MG63 (cell line): ENCODE data around the gene ZNF227. TPM values are rescaled to one million over a fixed set of nuclear protein-coding genes. Genes with fewer than 3 reads are reported as not detected.
"Not testable (repeated sequence)": the region's sequence is repeated elsewhere in the genome, so short reads cannot be mapped to it uniquely, and the experiment has no call there.

Source experiments
- DNase-seq: peaks from one replicate; pipeline ENCODE4 v3.0.0-alpha.2; 2020
- H3K27me3 ChIP-seq: fragments of 250-450 bp; sonication (Bioruptor Pico); 2 replicates; pipeline ENCODE4 v1.5.1; 2020; ENCODE audit warnings: mild to moderate bottlenecking, moderate library complexity
- H3K36me3 ChIP-seq: fragments of 250-450 bp; sonication (Bioruptor Pico); 2 replicates; pipeline ENCODE4 v1.5.1; 2020; ENCODE audit warnings: mild to moderate bottlenecking, moderate library complexity
- H3K4me3 ChIP-seq: fragments of 250-450 bp; sonication (Bioruptor Pico); 2 replicates; pipeline ENCODE4 v1.5.1; 2020; ENCODE audit warnings: mild to moderate bottlenecking, moderate library complexity
- H3K9me3 ChIP-seq: fragments of 250-450 bp; sonication (Bioruptor Pico); 2 replicates; pipeline ENCODE4 v1.5.1; 2020; ENCODE audit warnings: mild to moderate bottlenecking, moderate library complexity
- total RNA-seq: library from RNA; depleted of rRNA; stranded (reverse); fragments of >200 nt; shearing (Covaris generic); gene quantifications from 2 replicates; pipeline ENCODE4 v1.2.3, GENCODE V29; 2014; ENCODE audit warnings: low replicate concordance

The ZNF227 gene
- total RNA-seq, 1 experiment from 2014 or later, result 6.5 TPM

DNA sequence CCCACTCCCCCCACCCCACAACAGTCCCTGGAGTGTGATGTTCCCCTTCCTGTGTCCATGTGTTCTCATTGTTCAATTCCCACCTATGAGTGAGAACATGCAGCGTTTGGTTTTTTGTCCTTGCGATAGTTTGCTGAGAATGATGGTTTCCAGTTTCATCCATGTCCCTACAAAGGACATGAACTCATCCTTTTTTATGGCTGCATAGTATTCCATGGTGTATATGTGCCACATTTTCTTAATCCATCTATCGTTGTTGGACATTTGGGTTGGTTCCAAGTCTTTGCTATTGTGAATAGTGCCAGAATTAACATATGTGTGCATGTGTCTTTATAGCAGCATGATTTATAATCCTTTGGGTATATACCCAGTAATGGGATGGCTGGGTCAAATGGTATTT is 7.6 kb downstream of the ZNF227 start:
- H3K36me3 ChIP-seq, result peaks cover 38% of the 10 kb centered on the region
- H3K27me3 ChIP-seq, H3K4me3 ChIP-seq, DNase-seq: not testable (repeated sequence)
- peaks cover 13% of the 10 kb centered on the region; the same call in 1 of the 2 replicates for H3K9me3 ChIP-seq

DNA sequence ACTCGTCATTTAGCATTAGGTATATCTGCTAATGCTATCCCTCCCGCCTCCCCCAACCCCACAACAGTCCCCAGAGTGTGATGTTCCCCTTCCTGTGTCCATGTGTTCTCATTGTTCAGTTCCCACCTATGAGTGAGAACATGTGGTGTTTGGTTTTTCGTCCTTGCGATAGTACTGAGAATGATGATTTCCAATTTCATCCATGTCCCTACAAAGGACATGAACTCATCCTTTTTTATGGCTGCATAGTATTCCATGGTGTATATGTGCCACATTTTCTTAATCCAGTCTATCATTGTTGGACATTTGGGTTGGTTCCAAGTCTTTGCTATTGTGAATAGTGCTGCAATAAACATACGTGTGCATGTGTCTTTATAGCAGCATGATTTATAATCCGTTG is 8.4 kb downstream of the ZNF227 start:
- H3K9me3 ChIP-seq, result peaks cover 13% of the 10 kb centered on the region
- H3K36me3 ChIP-seq, result peaks cover 41% of the 10 kb centered on the region
- not testable (repeated sequence) for DNase-seq, H3K4me3 ChIP-seq, H3K27me3 ChIP-seq

DNA sequence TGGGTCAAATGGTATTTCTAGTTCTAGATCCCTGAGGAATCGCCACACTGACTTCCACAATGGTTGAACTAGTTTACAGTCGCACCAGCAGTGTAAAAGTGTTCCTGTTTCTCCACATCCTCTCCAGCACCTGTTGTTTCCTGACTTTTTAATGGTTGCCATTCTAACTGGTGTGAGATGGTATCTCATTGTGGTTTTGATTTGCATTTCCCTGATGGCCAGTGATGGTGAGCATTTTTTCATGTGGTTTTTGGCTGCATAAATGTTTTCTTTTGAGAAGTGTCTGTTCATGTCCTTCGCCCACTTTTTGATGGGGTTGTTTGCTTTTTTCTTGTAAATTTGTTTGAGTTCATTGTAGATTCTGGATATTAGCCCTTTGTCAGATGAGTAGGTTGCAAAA is 9.0 kb downstream of the ZNF227 start:
- not testable (repeated sequence) for H3K27me3 ChIP-seq, H3K4me3 ChIP-seq, DNase-seq
- Histone ChIP-seq H3K36me3 (peaks cover 39% of the 10 kb centered on the region), H3K9me3 (peaks cover 10% of the 10 kb centered on the region)

DNA sequence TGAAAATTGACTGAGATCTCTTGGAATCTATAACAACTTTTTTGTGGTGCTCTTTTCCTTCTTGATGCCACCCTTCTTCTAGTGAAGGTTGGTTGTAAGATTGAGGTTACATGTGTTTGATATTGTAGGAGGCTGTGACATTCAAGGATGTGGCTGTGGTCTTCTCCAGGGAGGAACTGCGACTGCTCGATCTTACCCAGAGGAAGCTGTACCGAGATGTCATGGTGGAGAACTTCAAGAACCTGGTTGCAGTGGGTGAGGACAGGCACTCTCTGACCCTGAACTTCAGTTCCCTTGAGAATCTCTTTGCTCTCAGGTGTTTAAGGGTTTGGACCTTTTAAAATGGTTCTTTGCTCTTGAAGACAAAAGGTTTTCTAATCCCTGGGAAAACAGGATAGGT is 16.0 kb downstream of the ZNF227 start:
- no peak for DNase-seq
- peaks cover 68% of the 10 kb centered on the region for H3K36me3 ChIP-seq
- H3K4me3 ChIP-seq, result no peak overlapping the region
- H3K27me3 ChIP-seq, result no peaks in the 10 kb centered on the region
- H3K9me3 ChIP-seq, result peaks cover 20% of the 10 kb centered on the region

DNA sequence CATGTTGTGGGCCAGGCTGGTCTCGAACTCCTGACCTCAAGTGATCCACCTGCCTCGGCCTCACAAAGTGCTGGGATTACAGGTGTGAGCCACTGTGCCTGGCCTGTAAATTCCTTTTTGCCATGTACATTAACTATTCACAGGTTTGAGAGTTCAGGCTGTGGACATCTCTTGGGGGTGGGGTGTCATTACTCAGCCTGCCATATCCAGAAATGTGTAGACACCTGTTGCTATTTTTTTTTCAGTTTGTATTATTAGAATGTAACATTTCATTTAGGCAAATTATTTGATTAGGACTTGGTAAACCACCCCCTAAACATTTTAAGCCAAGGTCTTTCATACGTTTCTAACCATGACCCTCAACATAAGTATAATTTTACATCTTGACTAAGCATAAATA is 20.5 kb downstream of the ZNF227 start:
- H3K9me3 ChIP-seq, result peaks cover 15% of the 10 kb centered on the region
- no peaks in the 10 kb centered on the region for H3K27me3 ChIP-seq
- no peak for DNase-seq
- H3K36me3 ChIP-seq, result peaks cover 81% of the 10 kb centered on the region
- no peak overlapping the region for H3K4me3 ChIP-seq

DNA sequence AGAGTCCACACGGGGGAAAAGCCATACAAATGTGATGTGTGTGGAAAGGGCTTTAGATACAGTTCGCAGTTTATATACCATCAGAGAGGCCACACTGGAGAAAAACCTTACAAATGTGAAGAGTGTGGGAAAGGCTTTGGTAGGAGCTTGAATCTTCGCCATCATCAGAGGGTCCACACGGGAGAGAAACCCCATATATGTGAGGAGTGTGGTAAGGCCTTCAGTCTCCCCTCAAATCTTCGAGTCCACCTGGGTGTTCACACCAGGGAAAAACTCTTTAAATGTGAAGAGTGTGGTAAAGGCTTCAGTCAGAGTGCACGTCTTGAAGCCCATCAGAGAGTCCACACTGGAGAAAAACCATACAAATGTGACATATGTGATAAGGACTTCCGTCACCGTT is 24.1 kb downstream of the ZNF227 start:
- no peak for DNase-seq
- H3K9me3 ChIP-seq, result peaks cover 15% of the 10 kb centered on the region
- H3K4me3 ChIP-seq, result no peak overlapping the region
- H3K36me3 ChIP-seq, result peaks cover 50% of the 10 kb centered on the region
- H3K27me3 ChIP-seq, result no peaks in the 10 kb centered on the region

DNA sequence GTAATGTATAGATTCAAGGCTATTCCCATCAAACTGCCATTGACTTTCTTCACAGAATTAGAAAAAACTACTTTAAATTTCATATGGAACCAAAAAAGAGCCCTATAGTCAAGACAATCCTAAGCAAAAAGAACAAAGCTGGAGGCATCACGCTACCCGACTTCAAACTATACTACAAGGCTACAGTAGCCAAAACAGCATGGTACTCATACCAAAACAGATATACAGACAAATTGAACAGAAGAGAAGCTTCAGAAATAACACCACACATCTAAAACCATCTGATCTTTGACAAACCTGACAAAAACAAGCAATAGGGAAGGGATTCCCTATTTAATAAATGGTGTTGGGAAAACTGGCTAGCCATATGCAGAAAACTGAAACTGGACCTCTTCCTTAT is 40.0 kb downstream of the ZNF227 start:
- not testable (repeated sequence) for DNase-seq, H3K27me3 ChIP-seq, H3K4me3 ChIP-seq, H3K36me3 ChIP-seq
- H3K9me3 ChIP-seq, result peaks cover 69% of the 10 kb centered on the region

DNA sequence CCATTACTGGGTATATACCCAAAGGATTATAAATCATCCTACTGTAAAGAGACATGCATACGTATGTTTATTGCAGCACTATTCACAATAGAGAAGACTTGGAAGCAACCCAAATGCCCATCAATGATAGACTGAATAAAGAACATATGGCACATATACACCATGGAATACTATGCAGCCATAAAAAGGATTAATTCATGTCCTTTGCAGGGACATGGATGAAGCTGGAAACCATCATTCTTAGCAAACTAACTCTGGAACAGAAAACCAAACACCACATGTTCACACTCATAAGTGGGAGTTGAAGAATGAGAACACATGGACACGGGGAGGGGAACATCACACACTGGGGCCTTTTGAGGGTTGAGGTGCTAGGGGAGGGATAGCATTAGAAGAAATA is 41.1 kb downstream of the ZNF227 start:
- H3K36me3 ChIP-seq, DNase-seq, H3K4me3 ChIP-seq, H3K27me3 ChIP-seq: not testable (repeated sequence)
- peaks cover 75% of the 10 kb centered on the region for H3K9me3 ChIP-seq

DNA sequence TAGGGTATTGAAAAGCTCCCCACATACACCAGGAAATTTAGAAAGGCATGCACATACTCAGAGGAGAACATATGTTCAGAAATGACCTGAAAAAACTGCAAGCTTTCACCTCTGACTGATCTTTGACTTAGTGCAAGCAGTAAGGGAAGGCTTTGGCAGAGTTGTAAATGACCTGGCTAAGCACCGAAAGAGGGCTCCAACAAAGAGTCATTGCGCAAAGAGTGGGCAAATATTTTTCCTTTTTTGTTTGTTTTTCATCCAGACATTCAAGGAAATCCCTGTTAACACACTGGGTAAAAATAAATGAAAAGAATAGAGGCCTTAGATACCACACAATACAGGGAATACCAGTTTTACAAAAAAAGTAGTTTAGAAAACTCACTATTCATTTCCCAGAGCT is 42.2 kb downstream of the ZNF227 start:
- no peak overlapping the region for H3K4me3 ChIP-seq

DNA sequence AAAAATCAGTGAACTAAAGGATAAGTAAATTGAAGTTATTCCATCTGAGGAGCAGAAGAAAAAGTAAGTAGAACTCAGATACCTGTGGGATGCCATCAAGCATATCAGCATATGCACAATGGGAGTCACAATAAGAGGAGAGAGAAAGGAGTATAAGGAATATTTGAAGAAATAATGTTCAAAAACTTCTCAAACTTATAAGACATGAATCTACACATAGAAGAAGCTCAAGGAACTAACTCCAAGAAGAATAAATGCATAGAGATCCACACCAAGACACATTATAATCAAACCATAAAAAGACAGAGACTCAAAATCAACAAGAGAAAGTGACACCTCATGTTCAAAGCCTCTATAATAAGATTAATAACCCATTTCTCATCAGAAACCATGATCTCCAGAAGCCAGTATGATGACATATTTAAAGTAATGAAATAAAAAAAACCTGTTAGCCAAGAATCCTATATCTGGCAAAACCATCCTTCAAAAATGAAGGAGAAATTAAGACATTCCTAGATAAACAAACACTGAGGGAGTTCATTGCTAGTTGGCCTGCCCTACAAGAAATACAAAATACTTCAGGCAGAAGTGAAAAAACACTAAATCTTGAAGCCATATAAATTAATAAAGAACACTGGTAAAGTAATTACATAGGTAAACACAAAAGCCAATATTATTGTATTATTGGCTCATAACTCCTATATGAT is 43.5 kb downstream of the ZNF227 start:
- peaks cover 58% of the 10 kb centered on the region for H3K9me3 ChIP-seq

More for the DNA sequence above, 42.2 kb downstream of the ZNF227 start:
- H3K9me3 ChIP-seq, result peaks cover 66% of the 10 kb centered on the region
- H3K36me3 ChIP-seq, result no peaks in the 10 kb centered on the region
- H3K27me3 ChIP-seq, result no peaks in the 10 kb centered on the region
- DNase-seq, result no peak

DNA sequence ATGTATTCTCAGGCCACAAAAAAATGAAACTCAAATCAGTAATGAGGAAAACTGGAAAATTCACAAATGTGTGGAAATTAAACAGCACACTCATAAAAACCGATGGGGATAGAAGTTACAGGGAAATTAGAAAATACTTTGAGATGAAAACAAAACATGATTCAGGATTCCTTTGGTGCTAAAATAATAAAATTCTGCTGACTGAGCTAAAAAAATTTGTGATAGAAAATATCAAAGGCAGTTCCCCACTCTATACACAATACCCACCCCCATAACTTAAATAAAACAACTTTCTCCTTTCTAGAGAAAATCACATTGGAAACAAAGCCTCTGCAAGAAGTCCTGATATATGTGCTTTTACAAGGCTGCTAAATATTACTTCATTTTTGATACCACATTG is 45.8 kb downstream of the ZNF227 start:
- H3K9me3 ChIP-seq, result peaks cover 42% of the 10 kb centered on the region
- DNase-seq, result no peak
- no peaks in the 10 kb centered on the region for H3K36me3 ChIP-seq
- H3K4me3 ChIP-seq, result no peak overlapping the region
- H3K27me3 ChIP-seq, result no peaks in the 10 kb centered on the region; the same call in 1 of the 2 replicates

More for the DNA sequence above, 43.5 kb downstream of the ZNF227 start:
- no peaks in the 10 kb centered on the region for H3K36me3 ChIP-seq
- no peak for DNase-seq
- H3K4me3 ChIP-seq, result no peak overlapping the region
- H3K27me3 ChIP-seq, result no peaks in the 10 kb centered on the region

DNA sequence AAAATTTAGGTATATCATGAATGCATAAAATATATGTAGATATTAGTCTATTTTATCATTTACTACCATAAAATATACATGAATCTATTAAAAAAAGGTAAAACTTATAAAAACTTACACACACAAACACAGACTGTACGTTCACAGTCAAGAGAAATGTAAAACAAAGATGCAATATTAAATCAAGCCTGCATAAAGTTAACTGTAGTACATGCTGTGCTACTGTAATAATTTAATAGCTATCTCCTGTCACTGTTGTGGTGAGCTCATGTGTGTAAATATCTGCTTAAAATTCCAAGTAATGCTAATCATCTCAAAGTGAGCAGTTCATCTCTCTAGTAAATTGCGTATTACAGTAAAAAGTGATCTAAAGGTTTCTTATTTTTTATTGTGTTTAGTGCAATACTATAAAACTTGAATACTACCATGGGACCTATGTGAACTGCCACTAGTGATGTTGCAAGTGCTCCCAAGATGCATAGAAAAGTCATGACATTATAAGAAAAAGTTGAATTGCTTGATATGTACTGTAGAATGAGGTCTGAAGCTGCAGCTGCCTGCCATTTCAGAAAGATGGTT is 46.6 kb downstream of the ZNF227 start:
- Histone ChIP-seq H3K4me3 (no peak overlapping the region), H3K36me3 (no peaks in the 10 kb centered on the region), H3K27me3 (no peaks in the 10 kb centered on the region; the same call in 1 of the 2 replicates), H3K9me3 (peaks cover 37% of the 10 kb centered on the region)
- no peak for DNase-seq

DNA sequence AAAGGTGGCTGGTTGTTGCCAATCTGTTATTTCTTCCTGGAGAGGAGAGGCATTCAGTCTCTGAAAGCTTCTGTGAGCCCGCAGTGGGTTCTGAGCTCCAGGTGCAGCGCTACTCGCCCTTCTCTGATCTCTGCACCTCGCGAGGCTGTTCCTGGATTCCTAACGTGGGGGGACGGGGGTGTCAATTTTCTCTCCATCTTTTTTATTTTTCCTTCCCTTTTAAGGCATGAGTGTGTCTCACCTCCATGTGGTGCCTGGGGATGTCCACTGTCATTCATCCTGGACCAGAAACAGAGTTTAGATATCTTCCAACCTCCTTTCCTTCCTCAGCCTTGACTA is 48.0 kb downstream of the ZNF227 start:
- no peaks in the 10 kb centered on the region for H3K36me3 ChIP-seq
- no peaks in the 10 kb centered on the region; the same call in 1 of the 2 replicates for H3K27me3 ChIP-seq
- DNase-seq, result no peak
- H3K9me3 ChIP-seq, result peaks cover 23% of the 10 kb centered on the region
- no peak overlapping the region for H3K4me3 ChIP-seq

DNA sequence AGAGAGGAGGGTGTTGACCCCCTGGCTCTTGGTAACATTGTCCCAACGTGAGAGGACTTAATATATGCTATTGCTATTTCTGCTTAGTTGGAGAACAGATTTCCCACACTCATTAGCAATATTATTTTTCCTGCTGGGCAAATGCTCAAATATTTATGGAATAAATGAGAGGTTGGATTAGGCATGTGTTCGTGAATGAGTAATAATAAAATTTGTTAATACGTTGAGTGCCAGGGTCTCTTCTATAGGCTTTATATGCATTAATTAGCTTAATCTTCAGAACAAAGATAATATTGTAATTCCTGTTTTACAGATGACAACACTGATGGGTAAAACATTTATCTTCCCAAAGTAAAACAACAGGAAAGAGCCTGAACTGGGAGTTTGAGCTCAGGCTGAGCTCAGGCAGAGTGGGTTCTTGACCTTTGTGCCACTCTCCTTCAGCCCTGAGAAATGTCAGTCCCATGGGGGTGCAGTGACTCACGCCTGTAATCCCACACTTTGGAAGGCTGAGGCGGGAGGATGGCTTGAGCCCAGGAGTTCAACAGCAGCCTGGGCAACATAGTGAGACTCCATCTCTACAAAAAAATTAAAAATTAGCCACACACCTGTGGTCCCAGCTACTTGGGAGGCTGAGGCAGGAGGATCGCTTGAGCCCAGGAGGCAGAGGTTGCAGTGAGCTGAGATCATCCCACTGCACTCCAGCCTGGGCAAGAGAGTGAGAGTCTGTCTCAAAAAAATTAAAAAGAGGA is 48.5 kb downstream of the ZNF227 start:
- Histone ChIP-seq H3K4me3 (no peak overlapping the region), H3K27me3 (no peaks in the 10 kb centered on the region; the same call in 1 of the 2 replicates), H3K9me3 (peaks cover 20% of the 10 kb centered on the region), H3K36me3 (no peaks in the 10 kb centered on the region)
- DNase-seq, result peak; percentile 19

DNA sequence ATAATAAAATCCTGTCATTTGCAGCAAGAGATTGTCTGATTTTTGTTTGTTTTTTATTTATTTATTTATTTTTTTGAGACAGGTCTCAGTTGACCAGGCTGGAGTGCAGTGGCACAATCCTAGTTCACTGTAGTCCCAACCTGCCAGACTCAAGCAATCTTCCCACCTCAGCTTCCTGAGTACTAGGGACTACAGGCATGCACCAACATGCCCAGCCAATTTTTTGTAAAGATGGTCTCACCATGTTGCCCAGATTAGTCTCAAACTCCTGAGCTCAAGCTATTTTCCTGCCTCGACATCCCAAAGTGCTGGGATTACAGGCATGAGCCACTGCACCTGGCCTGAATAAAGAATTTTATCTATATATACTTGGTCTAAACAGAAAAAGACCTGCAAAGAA is 65.0 kb downstream of the ZNF227 start:
- Histone ChIP-seq H3K36me3 (no peaks in the 10 kb centered on the region), H3K27me3 (no peaks in the 10 kb centered on the region), H3K4me3 (no peak overlapping the region), H3K9me3 (peaks cover 9% of the 10 kb centered on the region; the same call in 1 of the 2 replicates)
- no peak for DNase-seq

DNA sequence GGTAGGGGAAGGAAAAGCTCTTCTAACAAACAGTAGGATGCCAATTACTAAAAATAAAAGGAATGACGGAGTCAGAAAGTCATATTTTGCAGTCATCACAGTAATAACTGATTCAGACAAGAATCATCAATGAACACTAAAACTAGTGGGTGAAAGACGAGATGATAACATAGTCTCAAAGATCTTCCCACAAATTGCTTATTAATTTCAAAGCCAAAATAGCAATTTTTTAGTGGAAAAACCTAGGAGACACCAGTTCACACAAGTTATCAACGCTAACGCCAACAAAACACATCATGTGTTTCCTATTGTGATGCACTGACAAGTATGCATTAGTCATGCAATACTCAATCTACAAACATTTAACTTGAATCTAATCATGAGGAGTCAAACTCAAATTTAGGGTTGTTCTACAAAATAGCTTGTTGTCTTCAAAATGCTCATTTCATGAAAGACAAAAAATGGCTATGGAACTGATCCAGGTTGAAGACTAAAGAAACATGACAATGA is 65.9 kb downstream of the ZNF227 start:
- Histone ChIP-seq H3K4me3 (no peak overlapping the region), H3K9me3 (peaks cover 9% of the 10 kb centered on the region; the same call in 1 of the 2 replicates), H3K27me3 (no peaks in the 10 kb centered on the region), H3K36me3 (no peaks in the 10 kb centered on the region)
- DNase-seq, result no peak

DNA sequence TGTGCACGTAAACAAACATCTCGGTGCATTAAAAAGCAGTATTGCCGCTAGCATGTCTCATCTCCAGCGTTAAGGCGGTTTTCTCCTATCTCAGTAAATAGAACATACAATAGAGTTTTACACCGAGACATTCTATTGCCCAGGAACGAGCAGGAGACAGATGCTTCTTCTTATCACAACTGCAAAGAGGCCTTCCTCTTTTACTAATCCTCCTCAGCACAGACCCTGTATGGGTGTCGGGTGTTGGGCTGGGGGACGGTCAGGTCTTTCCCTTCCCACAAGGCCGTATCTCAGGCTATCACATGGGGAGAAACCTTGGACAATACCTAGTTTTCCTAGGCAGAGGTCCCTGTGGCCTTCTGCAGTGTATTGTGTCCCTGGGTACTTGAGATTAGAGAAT is 68.6 kb downstream of the ZNF227 start:
- no peak for DNase-seq
- H3K4me3 ChIP-seq, result no peak overlapping the region
- H3K27me3 ChIP-seq, result no peaks in the 10 kb centered on the region
- H3K9me3 ChIP-seq, result peaks cover 6% of the 10 kb centered on the region; the same call in 1 of the 2 replicates
- no peaks in the 10 kb centered on the region for H3K36me3 ChIP-seq
